Left lung (tissue), 10 donors: Measurements from ENCODE around the gene ALPP. TPM values are rescaled to one million over a fixed set of nuclear protein-coding genes. Genes with fewer than 3 reads are reported as not detected.

Experiments used
- ATAC-seq: fragments of 200-7000 bp; cut with Tn5 transposase; one replicate; pipeline ENCODE4 v1.9.1; 2020; ENCODE audit warnings: moderate library complexity
- DNase-seq, 4 donors: peaks; one replicate each; pipeline ENCODE4 v3.0.0-alpha.2; 2013 to 2020
- H3K27ac ChIP-seq, 2 donors: fragments of 200-600 bp; sonication (generic) in 1 of 2; one replicate each; pipeline versions ENCODE4 v1.5.0 to v1.8.0; 2020 to 2021
- H3K27me3 ChIP-seq, 2 donors: fragments of 200-600 bp; sonication (generic) in 1 of 2; one replicate each; pipeline versions ENCODE4 v1.5.0 to v1.8.0; 2020 to 2021
- H3K36me3 ChIP-seq, 2 donors: fragments of 200-600 bp; sonication (generic) in 1 of 2; one replicate each; pipeline versions ENCODE4 v1.5.0 to v1.8.0; 2020 to 2021
- H3K4me1 ChIP-seq, 2 donors: fragments of 200-600 bp; one replicate each; pipeline ENCODE4 v1.8.0; 2021
- H3K4me3 ChIP-seq, 2 donors: fragments of 200-600 bp; sonication (generic) in 1 of 2; one replicate each; pipeline versions ENCODE4 v1.5.0 to v1.8.0; 2020 to 2021; ENCODE audit warnings: mild to moderate bottlenecking in 1 of 2
- H3K9me3 ChIP-seq, 2 donors: fragments of 200-600 bp; sonication (generic) in 1 of 2; one replicate each; pipeline versions ENCODE4 v1.5.0 to v1.8.0; 2020 to 2021
- CTCF ChIP-seq, 2 donors: fragments of 200-600 bp; sonication (generic) in 1 of 2; IDR thresholded peaks; one replicate each; pipeline versions ENCODE4 v1.5.0 to v1.8.0; 2021; ENCODE audit warnings: antibody characterized with exemption in 2 of 2
- intact Hi-C, 2 donors: fragments of 100-400 bp; cut with DNase I; formaldehyde crosslinking; loops; one replicate each; pipeline versions ENCODE4 v1.11.2 to v1.14.2; 2022
- polyA plus RNA-seq, 6 donors: library from polyadenylated mRNA; unstranded; fragments of 120-200 nt; gene quantifications; one replicate each; pipeline ENCODE4 v1.2.1, GENCODE V29; 2013; ENCODE audit not compliant: insufficient read length in 6 of 6
- total RNA-seq, 2 donors: library from RNA; stranded (reverse); fragmentation: NEBNext Ultra II Directional; extraction: Animal tissue kit (Norgen Biotek cat#: 25700); gene quantifications; one replicate each; pipeline ENCODE4 v1.2.1, GENCODE V29; 2021
- donor health status: DM: no; HTN: yes; CAD: no.
- donor health status: DM: no; HTN: no; CAD: no.

The ALPP gene
- total and polyA plus RNA-seq, 8 donors, result 0.07 to 14.1 (median 0.18) TPM; not detected in 3

GRCh38 chr2:232349946-232350635, 28.5 kb upstream of the ALPP start:
- H3K9me3 ChIP-seq, result no peaks in the 10 kb centered on the region
- no peaks in the 10 kb centered on the region for H3K36me3 ChIP-seq
- intact Hi-C loops, result no loop called here
- peaks cover 0 to 3% of the 10 kb centered on the region in 2 donors for H3K4me1 ChIP-seq
- H3K4me3 ChIP-seq, result no peak overlapping the region
- peaks cover 32 to 75% of the 10 kb centered on the region in 2 donors for H3K27me3 ChIP-seq
- ATAC-seq (no peak), DNase-seq (peak in 1 of 4 donors; percentile 11)
- no peak for TF ChIP-seq CTCF (IDR thresholded peaks at IDR 0.05)
- H3K27ac ChIP-seq, result no peak overlapping the region

DNA sequence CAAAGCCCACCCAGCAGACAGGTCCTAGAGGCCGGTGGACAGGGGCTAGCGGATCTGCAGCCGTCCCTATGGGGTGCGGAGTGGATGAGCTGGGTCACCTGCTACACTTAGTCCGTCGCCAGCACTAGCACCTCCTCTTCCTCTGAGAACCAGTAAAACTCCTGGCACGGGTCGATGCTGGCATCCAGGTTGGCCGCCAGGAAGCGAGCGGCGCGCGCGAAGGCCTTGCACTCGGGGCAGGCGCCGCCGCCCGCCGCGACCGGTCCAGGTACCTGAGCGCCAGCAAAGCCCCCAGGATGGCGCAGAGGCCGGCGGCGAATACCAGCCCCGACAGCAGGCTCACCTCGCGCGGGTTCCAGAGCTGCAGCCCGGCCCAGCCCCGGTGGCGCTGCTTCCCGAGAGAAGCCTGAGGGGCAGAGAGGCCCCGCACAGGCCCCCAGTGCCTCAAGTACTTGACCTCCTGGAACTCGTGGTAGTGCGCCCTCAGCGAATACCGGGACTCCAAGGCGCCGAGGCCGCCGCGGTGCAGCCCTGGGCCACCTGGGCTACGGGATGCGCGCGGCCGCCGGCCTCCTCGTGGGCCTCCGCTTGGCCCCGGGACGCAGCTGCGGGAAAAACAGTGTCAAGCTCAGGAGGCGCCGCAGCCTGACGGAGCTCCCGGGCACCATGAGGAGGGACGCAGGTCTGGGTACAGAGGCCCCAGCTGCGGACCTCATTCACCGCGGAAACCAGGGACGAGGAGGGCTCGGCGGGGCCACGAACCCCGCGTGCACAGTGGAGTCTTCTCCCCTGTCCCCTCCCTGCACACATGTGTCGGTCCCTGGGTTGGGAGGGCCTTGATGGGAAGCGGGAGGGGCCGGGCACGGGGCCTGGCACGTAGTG, 27.5 kb upstream of the ALPP start:
- H3K36me3 ChIP-seq, result no peaks in the 10 kb centered on the region
- DNase-seq, result peak in 3 of 4 donors; percentile 18 to 73 (median 27)
- intact Hi-C loops, result no loop called here
- peaks cover 0 to 3% of the 10 kb centered on the region in 2 donors for H3K4me1 ChIP-seq
- H3K27me3 ChIP-seq, result peaks cover 32 to 77% of the 10 kb centered on the region in 2 donors
- H3K4me3 ChIP-seq, result no peak overlapping the region
- no peaks in the 10 kb centered on the region for H3K9me3 ChIP-seq
- no peak for TF ChIP-seq CTCF (IDR thresholded peaks at IDR 0.05)
- H3K27ac ChIP-seq, result no peak overlapping the region
- peak; percentile 55 for ATAC-seq

GRCh38 chr2:232351686-232352510, 26.7 kb upstream of the ALPP start:
- DNase-seq (peak in 2 of 4 donors; percentile 24 to 65), ATAC-seq (no peak)
- intact Hi-C loops, result no loop called here
- H3K4me1 ChIP-seq, result peaks cover 0 to 3% of the 10 kb centered on the region in 2 donors
- peaks cover 32 to 77% of the 10 kb centered on the region in 2 donors for H3K27me3 ChIP-seq
- no peak overlapping the region for H3K4me3 ChIP-seq
- no peaks in the 10 kb centered on the region for H3K36me3 ChIP-seq
- H3K27ac ChIP-seq, result no peak overlapping the region
- no peak for TF ChIP-seq CTCF (IDR thresholded peaks at IDR 0.05)
- no peaks in the 10 kb centered on the region for H3K9me3 ChIP-seq

- H3K27ac ChIP-seq, result no peak overlapping the region
- no peaks in the 10 kb centered on the region for H3K36me3 ChIP-seq
- intact Hi-C loops, result no loop called here
- H3K4me3 ChIP-seq, result no peak overlapping the region
- ATAC-seq (no peak), DNase-seq (peak in 2 of 4 donors; percentile 24 to 74)
- H3K9me3 ChIP-seq, result no peaks in the 10 kb centered on the region
- no peak for TF ChIP-seq CTCF (IDR thresholded peaks at IDR 0.05)
- peaks cover 0 to 3% of the 10 kb centered on the region in 2 donors for H3K4me1 ChIP-seq
- peaks cover 32 to 77% of the 10 kb centered on the region in 2 donors for H3K27me3 ChIP-seq
Observed at GRCh38 chr2:232352511-232353091, 25.9 kb upstream of the ALPP start.
